Measurements from ENCODE around the gene RGP1.

RGP1 gene

GRCh38 chr9:35774907-35775635 lies 26.0 kb downstream of the RGP1 start:
- peak; percentile 36 for DNase-seq

GRCh38 chr9:35776018-35776417 lies 26.9 kb downstream of the RGP1 start:
- no peak for DNase-seq

- DNase-seq = no peak
Observed at GRCh38 chr9:35778496-35778895, 29.4 kb downstream of the RGP1 start.

- DNase-seq = no peak
Observed at GRCh38 chr9:35781066-35781465, 32.0 kb downstream of the RGP1 start.

- no peak for DNase-seq
Observed at GRCh38 chr9:35783418-35783817, 34.3 kb downstream of the RGP1 start.

- DNase-seq = no peak
Observed at GRCh38 chr9:35789541-35789940, 40.5 kb downstream of the RGP1 start.

GRCh38 chr9:35790025-35790384 lies 40.9 kb downstream of the RGP1 start:
- no peak for DNase-seq

- peak; percentile 86 for DNase-seq
Observed at GRCh38 chr9:35790385-35791296, 41.6 kb downstream of the RGP1 start.

GRCh38 chr9:35791297-35791921 lies 42.3 kb downstream of the RGP1 start, which contains the start of gene NPR2:
Gene NPR2, plus strand, starts transcription at chr9:35791591. Its CDS starts 818 bp downstream, at chr9:35792409.
- peak; percentile 68 for DNase-seq

- no peak for DNase-seq
Observed at GRCh38 chr9:35792024-35792813, 43.1 kb downstream of the RGP1 start.

- DNase-seq = no peak
Observed at GRCh38 chr9:35792826-35793225, 43.7 kb downstream of the RGP1 start.

GRCh38 chr9:35793461-35793860 lies 44.4 kb downstream of the RGP1 start:
- DNase-seq = no peak

GRCh38 chr9:35795695-35796094 lies 46.6 kb downstream of the RGP1 start:
- DNase-seq = no peak

GRCh38 chr9:35797311-35798109 lies 48.4 kb downstream of the RGP1 start:
- DNase-seq = no peak

GRCh38 chr9:35798658-35799374 lies 49.7 kb downstream of the RGP1 start:
- no peak for DNase-seq

- no peak for DNase-seq
Observed at GRCh38 chr9:35800530-35800929, 51.4 kb downstream of the RGP1 start.

GRCh38 chr9:35801328-35802128 lies 52.4 kb downstream of the RGP1 start:
- no peak for DNase-seq

- no peak for DNase-seq
Observed at GRCh38 chr9:35806101-35806500, 57.0 kb downstream of the RGP1 start.

All from femur (tissue), 1 donor.